ENCODE data around the gene GPD1L. TPM values are rescaled to one million over a fixed set of nuclear protein-coding genes. Genes with fewer than 3 reads are reported as not detected.

The GPD1L gene
- total and polyA plus RNA-seq, 10 of the 15 experiments (the other 5 are each of a cell fraction or from before 2014, with no cell fraction given), result 0.77 to 4.8 (median 3.9) TPM

GRCh38 chr3:32143849-32144757 lies 37.7 kb downstream of the GPD1L start:
- no peak overlapping the region for H2AFZ ChIP-seq (ENCODE audit: control insufficient read depth, low read depth, low read length)
- ChIA-PET CTCF (interaction anchor here (0.5 to 3.0 kb wide), 12 partner anchors 10 to 1376 kb away, joined by 3 to 50 read pairs (median 4); no protein-coding TSS in a partner anchor), SMC1A (ENCODE audit: uncharacterized antibody, unreplicated experiment) (interaction anchor here (0.5 to 2.6 kb wide), 5 partner anchors 10 to 1376 kb away, joined by 3 to 22 read pairs (median 3); no protein-coding TSS in a partner anchor), RAD21 (ENCODE audit: unreplicated experiment) (interaction anchor here (0.5 to 1.6 kb wide), 3 partner anchors 10 to 125 kb away, joined by 3 to 8 read pairs (median 3); no protein-coding TSS in a partner anchor), POLR2A (no interaction called here)
- no peak overlapping the region for H3K27ac ChIP-seq (ENCODE audit: control insufficient read depth, insufficient read depth)
- no peak overlapping the region for H3K4me2 ChIP-seq (ENCODE audit: control insufficient read depth, insufficient read depth)
- BruUV-seq (replicated peaks), result no TSS peak
- no peaks in the 10 kb centered on the region for H3K36me3 ChIP-seq (ENCODE audit: control insufficient read depth in 2 of 2, insufficient read depth in 2 of 2, low read length in 1 of 2)
- no peaks in the 10 kb centered on the region for H3K27me3 ChIP-seq (replicated peaks in 1 of 2; ENCODE audit: control insufficient read depth in 2 of 2, insufficient read depth in 2 of 2, low read length in 1 of 2)
- H3K9me3 ChIP-seq (replicated peaks; ENCODE audit: control insufficient read depth, insufficient read depth, low read length), result no peaks in the 10 kb centered on the region
- peak; percentile 94 for ATAC-seq
- in situ Hi-C loops (cut with MboI), result no loop called here
- FAIRE-seq, result peak; percentile 91
- H3K79me2 ChIP-seq (ENCODE audit: control insufficient read depth, insufficient read depth, low read length), result no peaks in the 10 kb centered on the region
- no peaks in the 10 kb centered on the region for H4K20me1 ChIP-seq (ENCODE audit: control insufficient read depth, insufficient read depth)
- H3K9ac ChIP-seq (ENCODE audit: control insufficient read depth, insufficient read depth, low read length), result no peak overlapping the region
- DNase-seq (ENCODE audit: low read depth, low spot score), result peak; percentile 13
- intact Hi-C loops (cut with micrococcal nuclease; ENCODE audit: unreplicated experiment), result loop anchor here (1.0 to 10.0 kb wide), 3 partner anchors 125 to 529 kb away; no protein-coding TSS in a partner anchor
- 58% methylated on average over 11 of the region's 11 CpGs for WGBS (ENCODE audit: insufficient coverage, insufficient replicate concordance, low lambda C conversion rate, missing lambda C conversion rate)
- no peaks in the 10 kb centered on the region; the same call in 1 of the 2 replicates for H3K4me1 ChIP-seq (ENCODE audit: control insufficient read depth, insufficient read depth, low read length)
- no peak overlapping the region for H3K4me3 ChIP-seq
- TF ChIP-seq KLF5 (IDR thresholded peaks at IDR 0.05; ENCODE audit: partially characterized antibody), result no peak
- TF ChIP-seq CHD4 (IDR thresholded peaks at IDR 0.05), result no peak
- no peak for TF ChIP-seq YBX1 (IDR thresholded peaks at IDR 0.05)
- no peak for TF ChIP-seq FOS (IDR thresholded peaks at IDR 0.05; ENCODE audit: borderline replicate concordance, extremely low read depth, insufficient read length)
- no peak for TF ChIP-seq NR2F1 (conservative IDR thresholded peaks at IDR 0.05)
- TF ChIP-seq RAD21 (IDR thresholded peaks at IDR 0.05; ENCODE audit: insufficient read depth, low read depth, low read length), result peak; percentile 82
- no peak for TF ChIP-seq ZBTB11 (CRISPR knock-in tag; IDR thresholded peaks at IDR 0.05)
- TF ChIP-seq SMC3 (IDR thresholded peaks at IDR 0.05; ENCODE audit: borderline replicate concordance, low read length), result peak; percentile 85
- peak; percentile 69 for TF ChIP-seq RUNX3 (IDR thresholded peaks at IDR 0.05; ENCODE audit: low read length)
- TF ChIP-seq, protein P1, sequence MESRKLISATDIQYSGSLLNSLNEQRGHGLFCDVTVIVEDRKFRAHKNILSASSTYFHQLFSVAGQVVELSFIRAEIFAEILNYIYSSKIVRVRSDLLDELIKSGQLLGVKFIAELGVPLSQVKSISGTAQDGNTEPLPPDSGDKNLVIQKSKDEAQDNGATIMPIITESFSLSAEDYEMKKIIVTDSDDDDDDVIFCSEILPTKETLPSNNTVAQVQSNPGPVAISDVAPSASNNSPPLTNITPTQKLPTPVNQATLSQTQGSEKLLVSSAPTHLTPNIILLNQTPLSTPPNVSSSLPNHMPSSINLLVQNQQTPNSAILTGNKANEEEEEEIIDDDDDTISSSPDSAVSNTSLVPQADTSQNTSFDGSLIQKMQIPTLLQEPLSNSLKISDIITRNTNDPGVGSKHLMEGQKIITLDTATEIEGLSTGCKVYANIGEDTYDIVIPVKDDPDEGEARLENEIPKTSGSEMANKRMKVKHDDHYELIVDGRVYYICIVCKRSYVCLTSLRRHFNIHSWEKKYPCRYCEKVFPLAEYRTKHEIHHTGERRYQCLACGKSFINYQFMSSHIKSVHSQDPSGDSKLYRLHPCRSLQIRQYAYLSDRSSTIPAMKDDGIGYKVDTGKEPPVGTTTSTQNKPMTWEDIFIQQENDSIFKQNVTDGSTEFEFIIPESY (IDR thresholded peaks at IDR 0.05), result no peak
- no peak for TF ChIP-seq BACH1 (IDR thresholded peaks at IDR 0.05; ENCODE audit: borderline replicate concordance)
- TF ChIP-seq KDM1A (IDR thresholded peaks at IDR 0.05; ENCODE audit: borderline replicate concordance), result no peak
- TF ChIP-seq MYC (IDR thresholded peaks at IDR 0.05; ENCODE audit: insufficient read depth, insufficient read length, insufficient replicate concordance, low read length, severe bottlenecking), result no peak
- TF ChIP-seq CBFB (IDR thresholded peaks at IDR 0.05; ENCODE audit: low read depth), result no peak
- TF ChIP-seq ATF7 (IDR thresholded peaks at IDR 0.05; ENCODE audit: low read depth), result no peak
- no peak for TF ChIP-seq NFXL1 (IDR thresholded peaks at IDR 0.05; ENCODE audit: borderline replicate concordance)
- TF ChIP-seq, protein P2, sequence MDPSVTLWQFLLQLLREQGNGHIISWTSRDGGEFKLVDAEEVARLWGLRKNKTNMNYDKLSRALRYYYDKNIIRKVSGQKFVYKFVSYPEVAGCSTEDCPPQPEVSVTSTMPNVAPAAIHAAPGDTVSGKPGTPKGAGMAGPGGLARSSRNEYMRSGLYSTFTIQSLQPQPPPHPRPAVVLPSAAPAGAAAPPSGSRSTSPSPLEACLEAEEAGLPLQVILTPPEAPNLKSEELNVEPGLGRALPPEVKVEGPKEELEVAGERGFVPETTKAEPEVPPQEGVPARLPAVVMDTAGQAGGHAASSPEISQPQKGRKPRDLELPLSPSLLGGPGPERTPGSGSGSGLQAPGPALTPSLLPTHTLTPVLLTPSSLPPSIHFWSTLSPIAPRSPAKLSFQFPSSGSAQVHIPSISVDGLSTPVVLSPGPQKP (IDR thresholded peaks at IDR 0.05; ENCODE audit: low read depth, low read length), result no peak
- no peak for TF ChIP-seq RBBP5 (conservative IDR thresholded peaks at IDR 0.05)

Measured in GM12878 (cell line).